ENCODE measurements around the gene UBL7.

Gene UBL7

GRCh38 chr15:74421302-74422245 lies 39.4 kb downstream of the UBL7 start:
- no peak for DNase-seq

GRCh38 chr15:74420193-74420905 lies 40.6 kb downstream of the UBL7 start:
- no peak for DNase-seq

GRCh38 chr15:74419432-74419831 lies 41.5 kb downstream of the UBL7 start:
- no peak for DNase-seq

- no peak for DNase-seq
Observed at GRCh38 chr15:74418575-74419338, 42.2 kb downstream of the UBL7 start.

- no peak for DNase-seq
Observed at GRCh38 chr15:74417670-74418069, 43.3 kb downstream of the UBL7 start.

GRCh38 chr15:74417225-74417624 lies 43.7 kb downstream of the UBL7 start:
- DNase-seq, result no peak

- DNase-seq, result no peak
Observed at GRCh38 chr15:74415966-74416916, 44.7 kb downstream of the UBL7 start.

GRCh38 chr15:74414603-74415338 lies 46.2 kb downstream of the UBL7 start:
- no peak for DNase-seq

- DNase-seq, result no peak
Observed at GRCh38 chr15:74414081-74414580, 46.8 kb downstream of the UBL7 start.

GRCh38 chr15:74413350-74414080 lies 47.4 kb downstream of the UBL7 start:
- DNase-seq, result no peak

- DNase-seq, result no peak
Observed at GRCh38 chr15:74412159-74412558, 48.8 kb downstream of the UBL7 start.

GRCh38 chr15:74411686-74412085 lies 49.3 kb downstream of the UBL7 start:
- DNase-seq, result no peak

GRCh38 chr15:74410502-74410901 lies 50.5 kb downstream of the UBL7 start:
- DNase-seq, result no peak

- no peak for DNase-seq
Observed at GRCh38 chr15:74409225-74409624, 51.7 kb downstream of the UBL7 start.

- DNase-seq, result no peak
Observed at GRCh38 chr15:74408815-74409214, 52.1 kb downstream of the UBL7 start.

GRCh38 chr15:74408385-74408784 lies 52.6 kb downstream of the UBL7 start:
- DNase-seq, result no peak

- DNase-seq, result no peak
Observed at GRCh38 chr15:74406992-74407705, 53.8 kb downstream of the UBL7 start.

- no peak for DNase-seq
Observed at GRCh38 chr15:74406517-74406916, 54.4 kb downstream of the UBL7 start.

GRCh38 chr15:74405823-74406222 lies 55.1 kb downstream of the UBL7 start:
- DNase-seq, result no peak

Data from activated CD4-positive, alpha-beta T cell treated with anti-CD3 and anti-CD28 coated beads for 48 hours (primary cell).